Prostate gland (tissue), 2 donors: ENCODE results near the gene EAF2.

Experiments used
- POLR2A ChIP-seq: fragments of 450-650 bp; IDR thresholded peaks from one replicate; pipeline ENCODE4 v1.6.1; 2016; ENCODE audit warnings: antibody characterized with exemption, mild to moderate bottlenecking
- POLR2AphosphoS5 ChIP-seq: sonication (generic); formaldehyde crosslinking; IDR thresholded peaks from one replicate; pipeline ENCODE4 v1.6.1; 2017; ENCODE audit warnings: antibody characterized with exemption
- TF ChIP-seq, protein P1 (sequence below), 4 experiments: fragments of 200-600 bp in 2 of 4; fragments of 450-650 bp in 2 of 4; sonication (generic) in 2 of 4; IDR thresholded peaks; 1 replicate in 3 of 4; 2 replicates in 1 of 4; pipeline ENCODE4 v1.5.1; 2016 to 2019; ENCODE audit warnings: antibody characterized with exemption in 4 of 4, mild to moderate bottlenecking in 2 of 4, moderate library complexity in 2 of 4

DNA sequence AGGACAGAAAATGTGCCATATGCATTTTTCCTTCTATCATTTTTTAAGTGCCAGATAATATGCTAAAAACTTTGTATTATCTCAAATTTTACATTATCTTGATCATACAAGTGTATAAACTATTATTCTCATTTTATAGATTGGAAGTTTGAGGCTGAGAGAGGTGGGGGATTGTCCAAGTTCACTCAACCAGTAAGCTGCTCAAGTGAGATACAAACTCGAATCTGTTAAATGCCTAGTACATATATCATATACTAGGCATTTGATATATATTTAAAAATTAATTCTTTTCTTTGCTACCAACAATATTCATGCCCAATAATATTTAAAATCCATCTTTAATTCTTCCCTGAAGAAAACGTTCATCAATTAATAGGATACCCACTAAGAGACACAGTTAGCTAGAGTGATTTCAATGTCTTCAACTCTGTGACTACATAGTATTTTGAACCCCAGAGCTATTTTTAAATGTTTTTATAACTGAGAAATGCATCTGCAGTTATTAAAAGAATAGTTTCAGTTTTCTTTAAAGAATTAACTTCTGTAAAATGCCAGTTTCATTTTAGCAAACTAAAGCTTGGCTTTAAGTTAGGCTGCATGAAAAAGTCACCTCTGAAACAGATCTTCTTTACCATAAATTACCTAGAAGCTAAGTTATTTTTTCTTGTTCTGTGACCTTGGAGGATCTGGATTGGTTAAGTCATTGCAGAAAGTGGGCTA is 40.6 kb upstream of the EAF2 start:
- TF ChIP-seq POLR2A (no peak), POLR2AphosphoS5 (no peak)
- TF ChIP-seq, protein P1, sequence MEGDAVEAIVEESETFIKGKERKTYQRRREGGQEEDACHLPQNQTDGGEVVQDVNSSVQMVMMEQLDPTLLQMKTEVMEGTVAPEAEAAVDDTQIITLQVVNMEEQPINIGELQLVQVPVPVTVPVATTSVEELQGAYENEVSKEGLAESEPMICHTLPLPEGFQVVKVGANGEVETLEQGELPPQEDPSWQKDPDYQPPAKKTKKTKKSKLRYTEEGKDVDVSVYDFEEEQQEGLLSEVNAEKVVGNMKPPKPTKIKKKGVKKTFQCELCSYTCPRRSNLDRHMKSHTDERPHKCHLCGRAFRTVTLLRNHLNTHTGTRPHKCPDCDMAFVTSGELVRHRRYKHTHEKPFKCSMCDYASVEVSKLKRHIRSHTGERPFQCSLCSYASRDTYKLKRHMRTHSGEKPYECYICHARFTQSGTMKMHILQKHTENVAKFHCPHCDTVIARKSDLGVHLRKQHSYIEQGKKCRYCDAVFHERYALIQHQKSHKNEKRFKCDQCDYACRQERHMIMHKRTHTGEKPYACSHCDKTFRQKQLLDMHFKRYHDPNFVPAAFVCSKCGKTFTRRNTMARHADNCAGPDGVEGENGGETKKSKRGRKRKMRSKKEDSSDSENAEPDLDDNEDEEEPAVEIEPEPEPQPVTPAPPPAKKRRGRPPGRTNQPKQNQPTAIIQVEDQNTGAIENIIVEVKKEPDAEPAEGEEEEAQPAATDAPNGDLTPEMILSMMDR (IDR thresholded peaks at IDR 0.05): no peak
